NCI-H345 treated with DMSO at 0.1 percent for 48 hours (cell line): Measurements from ENCODE around the gene ADAP2.
"Not testable (repeated sequence)": the region's sequence is repeated elsewhere in the genome, so short reads cannot be mapped to it uniquely, and the experiment has no call there.

ENCODE experiments used
- DNase-seq: peaks from one replicate; lab custom pipeline; 2025; ENCODE audit not compliant: unreplicated experiment; lab: John Stamatoyannopoulos, UW

ADAP2 gene

GRCh38 chr17:30967911-30968310 lies 46.2 kb downstream of the ADAP2 start:
- DNase-seq: not testable (repeated sequence)

- DNase-seq: no peak
Measured at GRCh38 chr17:30969989-30970830, 48.5 kb downstream of the ADAP2 start.

DNA sequence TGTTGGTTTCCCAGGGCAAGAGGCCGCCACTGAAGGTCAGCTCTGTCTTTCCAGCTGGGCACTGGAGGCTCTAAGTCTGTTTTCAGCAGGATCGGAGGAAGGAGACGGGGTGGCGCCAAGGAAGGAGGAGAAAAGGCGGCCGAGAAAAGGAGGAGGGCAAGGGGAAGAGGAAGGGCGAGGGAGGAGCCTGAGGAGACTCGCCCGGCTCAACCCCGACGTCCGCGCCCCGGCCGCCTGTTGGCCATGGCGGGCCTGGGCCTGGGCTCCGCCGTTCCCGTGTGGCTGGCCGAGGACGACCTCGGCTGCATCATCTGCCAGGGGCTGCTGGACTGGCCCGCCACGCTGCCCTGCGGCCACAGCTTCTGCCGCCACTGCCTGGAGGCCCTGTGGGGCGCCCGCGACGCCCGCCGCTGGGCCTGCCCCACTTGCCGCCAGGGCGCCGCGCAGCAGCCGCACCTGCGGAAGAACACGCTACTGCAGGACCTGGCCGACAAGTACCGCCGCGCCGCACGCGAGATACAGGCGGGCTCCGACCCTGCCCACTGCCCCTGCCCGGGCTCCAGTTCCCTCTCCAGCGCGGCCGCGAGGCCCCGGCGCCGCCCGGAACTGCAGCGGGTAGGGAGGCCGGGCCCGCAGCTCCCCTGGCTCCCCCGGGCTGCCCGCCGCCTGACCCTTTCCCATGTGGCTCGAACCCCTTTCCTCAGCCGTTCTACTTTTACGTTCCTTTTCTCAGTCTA lies 49.3 kb downstream of the ADAP2 start, which contains the start of gene RNF135:
Gene RNF135, plus strand, starts transcription at position 209 of the 737 bp plus-strand sequence. Its CDS starts 35 bp downstream, at position 244.
- DNase-seq: no peak

DNA sequence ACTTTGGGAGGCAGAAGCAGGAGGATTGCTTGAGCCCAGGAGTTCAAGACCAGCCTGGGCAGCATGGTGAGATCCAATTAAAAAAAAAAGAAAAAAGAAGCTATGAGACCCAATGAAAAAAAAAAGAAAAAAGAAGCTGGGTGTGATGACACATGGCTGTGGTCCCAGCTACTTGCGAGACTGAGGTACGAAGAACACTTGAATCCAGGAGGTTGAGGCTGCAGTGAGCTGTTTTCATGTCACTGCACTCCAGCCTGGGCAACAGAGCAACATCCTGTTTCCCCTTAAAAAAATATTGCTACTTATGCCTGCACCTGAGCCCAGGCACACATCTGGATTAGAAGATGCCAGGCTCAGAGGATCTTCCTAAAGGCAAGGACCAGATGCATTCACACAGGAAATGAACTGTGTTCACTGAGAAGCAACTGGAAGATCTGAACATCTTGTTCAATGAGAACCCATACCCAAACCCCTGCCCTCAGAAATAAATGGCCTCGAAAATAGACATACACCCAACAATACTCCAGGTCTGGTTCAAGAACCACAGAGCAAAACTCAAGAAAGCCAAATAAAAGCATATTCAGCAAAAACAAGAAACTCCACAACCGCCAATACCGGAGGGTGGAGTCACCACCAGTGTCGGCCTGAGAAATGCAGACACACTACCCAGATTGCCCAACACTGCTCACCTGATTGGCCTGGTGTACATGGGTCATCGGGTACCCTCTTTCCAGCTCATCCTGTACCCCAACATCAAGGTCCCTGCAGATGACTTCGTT lies 53.5 kb downstream of the ADAP2 start:
- DNase-seq: no peak

GRCh38 chr17:30979919-30980318 lies 58.2 kb downstream of the ADAP2 start:
- not testable (repeated sequence) for DNase-seq

- no peak for DNase-seq
Measured at GRCh38 chr17:30981531-30982519, 60.1 kb downstream of the ADAP2 start.

DNA sequence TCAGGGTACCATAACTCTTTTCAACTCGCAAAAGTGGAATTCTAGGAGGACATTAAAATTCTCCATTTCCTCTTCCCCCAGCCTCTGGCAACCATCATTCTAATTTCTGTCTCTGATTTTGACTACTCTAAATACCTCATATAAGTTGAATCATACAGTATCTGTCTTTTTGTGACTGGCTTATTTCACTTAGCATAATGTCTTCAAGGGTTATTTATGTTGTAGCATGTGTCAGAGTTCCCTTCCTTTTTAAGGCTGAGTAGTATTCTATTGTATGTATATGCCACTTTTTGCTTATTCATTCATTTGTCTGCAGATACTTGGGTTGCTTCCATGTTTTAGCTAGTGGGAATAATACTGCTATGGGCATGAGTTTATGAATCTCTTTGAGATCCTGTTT lies 61.1 kb downstream of the ADAP2 start:
- DNase-seq: no peak

DNA sequence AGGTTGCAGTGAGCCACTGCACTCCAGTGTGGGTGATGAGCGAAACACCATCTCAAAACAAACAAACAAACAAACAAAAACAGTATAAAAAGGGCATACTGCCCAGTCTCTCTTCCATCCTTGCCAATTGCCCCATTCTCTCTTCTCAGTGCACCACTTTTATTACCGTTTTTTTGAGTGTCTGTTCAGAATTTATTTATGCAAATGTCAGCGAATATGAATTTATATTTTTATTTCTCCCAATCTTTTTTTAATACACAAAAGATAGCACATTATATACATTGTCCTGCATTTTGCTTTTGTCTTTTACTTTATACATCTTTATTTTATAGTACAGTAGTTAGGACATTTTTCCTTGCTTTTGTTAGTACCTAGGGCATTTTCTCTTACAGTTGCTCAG lies 68.7 kb downstream of the ADAP2 start:
- DNase-seq: no peak

GRCh38 chr17:30992551-30992950 lies 70.8 kb downstream of the ADAP2 start:
- no peak for DNase-seq

DNA sequence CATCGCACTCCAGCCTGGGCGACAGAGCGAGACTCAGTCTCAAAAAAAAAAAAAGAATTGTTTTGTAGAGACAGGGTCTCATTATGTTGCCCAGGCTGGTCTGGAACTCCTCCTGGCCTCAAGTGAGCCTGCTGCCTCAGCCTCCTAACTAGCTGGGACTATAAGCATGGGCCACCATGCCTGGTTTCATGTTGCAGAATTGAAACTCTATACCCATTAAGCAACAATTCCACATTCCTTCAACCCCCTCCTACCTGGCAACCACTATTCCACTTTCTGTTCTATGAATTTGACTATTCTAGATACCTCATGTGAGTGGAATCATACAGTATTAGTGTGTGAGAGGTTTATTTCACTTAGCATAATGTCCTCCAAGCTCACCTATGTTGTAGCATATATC lies 73.6 kb downstream of the ADAP2 start:
- DNase-seq: no peak

- no peak for DNase-seq
Measured at GRCh38 chr17:30996486-30996885, 74.7 kb downstream of the ADAP2 start.

- DNase-seq: no peak
Measured at GRCh38 chr17:30997270-30997669, 75.5 kb downstream of the ADAP2 start.

DNA sequence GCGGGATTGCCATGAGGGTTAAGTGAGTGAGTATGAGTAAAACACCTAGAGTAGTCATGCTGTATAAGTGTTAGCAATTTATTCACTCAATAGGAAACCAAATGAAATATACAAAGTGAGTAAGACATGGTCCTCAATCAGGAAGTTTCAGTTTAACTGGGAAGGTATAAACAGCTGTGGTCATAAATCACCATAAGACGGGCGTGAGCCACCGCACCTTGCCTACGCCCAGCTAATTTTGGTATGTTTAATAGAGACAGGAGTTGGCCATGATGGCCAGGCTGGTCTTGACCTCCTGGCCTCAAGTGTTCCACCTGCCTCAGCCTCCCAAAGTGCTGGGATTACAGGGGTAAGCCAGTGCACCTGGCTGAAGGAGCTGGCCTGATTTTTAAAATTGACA lies 76.1 kb downstream of the ADAP2 start:
- no peak for DNase-seq

DNA sequence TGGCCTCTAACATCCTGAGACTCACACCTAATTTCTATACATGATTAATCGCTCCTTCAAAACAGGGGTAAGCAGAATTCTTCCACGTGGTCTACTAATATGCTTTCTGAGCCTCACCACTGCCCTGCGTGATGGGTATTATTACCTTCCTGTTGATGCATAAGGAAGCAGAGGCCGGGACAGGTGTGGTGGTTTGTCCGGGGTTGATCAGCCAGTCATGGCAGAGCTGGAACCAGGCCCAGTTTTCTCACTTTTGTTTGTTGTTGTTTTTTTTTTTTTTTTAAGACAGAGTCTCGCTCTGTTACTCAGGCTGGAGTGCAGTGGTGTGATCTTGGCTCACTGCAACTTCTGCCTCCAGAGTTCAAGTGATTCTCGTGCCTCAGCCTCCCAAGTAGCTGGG lies 80.3 kb downstream of the ADAP2 start:
- no peak for DNase-seq

- no peak for DNase-seq
Measured at GRCh38 chr17:31003225-31003866, 81.6 kb downstream of the ADAP2 start.

GRCh38 chr17:31004160-31004559 lies 82.4 kb downstream of the ADAP2 start:
- no peak for DNase-seq

DNA sequence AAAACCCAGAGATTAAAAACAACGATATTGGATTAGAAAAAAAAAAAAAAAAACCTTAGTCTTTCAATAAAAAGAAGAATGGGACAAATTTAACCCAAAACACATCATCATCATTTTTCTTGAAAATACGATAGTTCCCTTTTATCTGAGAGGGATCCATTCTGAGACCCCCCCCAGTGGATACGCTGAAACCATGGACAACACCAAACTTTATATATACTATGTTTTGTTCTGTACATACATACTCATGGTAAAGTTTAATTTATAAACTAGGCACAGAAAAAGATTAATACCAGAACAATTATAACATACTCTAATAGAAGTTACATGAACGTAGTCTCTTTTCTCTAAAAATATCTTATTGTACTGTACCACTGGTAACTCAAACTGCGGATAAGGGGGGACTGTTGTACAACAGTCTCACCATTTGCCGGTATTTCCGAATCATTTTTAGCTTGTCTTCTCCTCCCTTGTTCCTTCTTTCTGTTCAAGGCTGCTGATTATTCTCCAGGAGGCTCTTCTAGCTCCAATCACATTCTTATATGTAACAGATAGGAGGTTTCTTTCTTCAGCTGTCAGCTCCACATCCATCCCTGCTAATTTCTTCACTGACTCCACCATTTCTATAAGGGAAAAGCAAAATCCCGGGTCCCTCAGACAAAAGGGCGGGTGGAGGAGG lies 86.1 kb downstream of the ADAP2 start:
- no peak for DNase-seq

GRCh38 chr17:31008374-31009041 lies 86.8 kb downstream of the ADAP2 start:
- peak; percentile 20 for DNase-seq
